H1 (cell line): ENCODE measurements around the gene CWH43. TPM values are rescaled to one million over a fixed set of nuclear protein-coding genes. Genes with fewer than 3 reads are reported as not detected.

Experiments
- CHD1 ChIP-seq: IDR thresholded peaks from 2 replicates; pipeline ENCODE4 v1.6.1; 2012; ENCODE audit warnings: low read depth, low read length, improper control_type of control experiment
- E2F6 ChIP-seq: IDR thresholded peaks from 2 replicates; pipeline ENCODE4 v1.6.1; 2012; ENCODE audit warnings: inconsistent platforms
- TAF1 ChIP-seq: IDR thresholded peaks from 2 replicates; pipeline ENCODE4 v1.6.1; 2011; ENCODE audit warnings: mild to moderate bottlenecking, low read depth, low read length
- polyA plus RNA-seq, 7 experiments: library from polyadenylated mRNA; depleted of rRNA in 3 of 7; stranded (reverse) in 5 of 7; unstranded in 2 of 7; fragments of >200 nt in 5 of 7; fragments of 200-250 nt in 2 of 7; gene quantifications; 1 replicate in 5 of 7; 2 replicates in 1 of 7; 4 replicates in 1 of 7; pipeline versions ENCODE4 v1.2.1 to v1.2.3, GENCODE V29; 2011 to 2013; ENCODE audit warnings: missing spikeins in 2 of 7, mixed read lengths in 2 of 7
- total RNA-seq: library from RNA; stranded (reverse); fragmentation: NEBNext Ultra II Directional; extraction: Animal tissue kit (Norgen Biotek cat#: 25700); gene quantifications from 2 replicates; pipeline ENCODE4 v1.2.1, GENCODE V29; 2021

The CWH43 gene
- total and polyA plus RNA-seq, 2 of the 8 experiments (the other 6 are each of a cell fraction or from before 2014, with no cell fraction given): not detected

- no peak for TF ChIP-seq TAF1
- TF ChIP-seq CHD1: no peak
- TF ChIP-seq E2F6: no peak
These were observed 16.9 kb downstream of the CWH43 start (continued) for GRCh38 chr4:49002931-49003330.
